ENCODE measurements around the gene LAPTM5.
"Not testable (repeated sequence)": the region's sequence is repeated elsewhere in the genome, so short reads cannot be mapped to it uniquely, and the experiment has no call there.

LAPTM5 gene, protein sequence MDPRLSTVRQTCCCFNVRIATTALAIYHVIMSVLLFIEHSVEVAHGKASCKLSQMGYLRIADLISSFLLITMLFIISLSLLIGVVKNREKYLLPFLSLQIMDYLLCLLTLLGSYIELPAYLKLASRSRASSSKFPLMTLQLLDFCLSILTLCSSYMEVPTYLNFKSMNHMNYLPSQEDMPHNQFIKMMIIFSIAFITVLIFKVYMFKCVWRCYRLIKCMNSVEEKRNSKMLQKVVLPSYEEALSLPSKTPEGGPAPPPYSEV

DNA sequence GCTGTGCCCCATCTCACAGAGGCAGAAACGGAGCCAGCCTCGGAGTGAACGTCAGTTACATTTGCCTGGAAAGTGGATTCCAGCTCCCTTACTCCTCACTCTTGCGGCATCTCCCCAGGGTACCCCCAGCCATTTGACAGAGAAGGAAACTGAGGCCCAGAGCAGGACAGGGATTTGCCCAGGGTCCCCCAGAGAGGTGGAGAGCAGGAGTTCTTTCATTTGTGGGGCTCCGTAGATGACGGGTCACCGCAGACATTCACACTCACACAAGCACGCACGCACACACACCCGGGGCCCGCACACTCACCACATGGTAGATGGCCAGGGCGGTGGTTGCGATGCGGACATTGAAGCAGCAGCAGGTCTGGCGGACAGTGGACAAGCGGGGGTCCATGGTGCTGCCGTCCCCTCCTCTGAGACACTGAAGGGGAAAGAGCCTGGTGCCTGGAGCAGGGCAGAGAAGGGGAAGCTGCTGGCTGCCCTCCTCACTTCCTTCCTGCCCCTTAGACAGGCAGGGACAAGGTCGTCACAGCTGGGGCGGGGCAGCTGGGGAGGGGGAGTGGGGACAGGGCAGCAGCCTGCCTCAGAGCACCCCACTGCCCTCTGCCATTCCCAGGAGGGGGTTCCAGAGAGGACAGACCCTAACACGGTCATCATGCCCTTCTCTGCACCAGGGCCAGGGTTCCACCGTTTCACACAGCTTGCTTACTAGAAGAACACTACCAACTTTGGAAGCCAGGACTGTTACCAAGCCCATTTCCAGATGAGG lies at the start of gene LAPTM5:
Gene LAPTM5, minus strand, starts transcription at position 423 of the 769 bp plus-strand sequence. Its CDS starts 29 bp downstream, at position 394.
- no peak for DNase-seq

DNA sequence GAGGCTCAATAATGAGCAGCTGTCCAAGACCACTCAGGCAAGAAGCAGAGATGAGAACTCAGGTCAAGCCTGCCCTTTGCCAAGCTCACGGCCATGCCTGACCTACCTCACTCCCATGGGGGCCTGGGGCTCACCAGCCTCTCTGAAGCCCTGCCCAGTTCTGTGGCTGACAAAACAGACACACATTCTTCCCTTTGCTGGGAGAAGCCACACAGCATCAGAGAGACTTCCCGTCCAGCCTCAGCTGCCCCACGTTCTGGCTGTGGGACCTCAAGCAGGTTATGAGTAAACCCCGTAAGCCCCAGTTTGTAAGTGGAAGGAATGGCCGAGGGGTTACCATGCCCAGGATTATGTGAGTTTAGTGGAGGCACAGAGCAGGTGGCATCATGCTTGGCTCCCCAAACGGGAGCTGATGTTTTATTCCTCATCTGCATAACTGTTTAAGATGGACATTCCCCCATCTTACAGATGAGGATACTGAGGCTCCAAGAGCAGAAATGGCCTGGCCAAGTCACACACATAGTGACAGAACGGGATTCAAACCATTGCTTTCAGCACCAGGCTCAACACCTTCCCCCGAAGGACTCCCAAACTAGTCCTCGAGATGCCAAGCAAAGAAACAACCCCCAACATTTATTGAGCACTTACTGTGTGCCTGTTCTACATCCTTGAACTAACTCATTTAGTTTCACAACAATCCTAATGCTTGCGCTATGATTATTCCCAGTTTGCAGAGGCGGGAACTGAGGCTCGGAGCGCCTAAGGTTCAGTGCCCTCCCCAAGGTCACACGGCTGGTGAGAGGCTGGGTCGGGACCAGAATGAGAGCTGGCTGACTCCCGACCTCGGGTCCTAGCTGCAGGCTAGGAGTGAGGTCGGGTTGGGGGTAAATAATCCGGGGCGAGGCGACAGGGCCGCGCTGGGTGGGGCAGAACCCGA lies 49.1 kb upstream of the LAPTM5 start:
- no peak for DNase-seq

DNA sequence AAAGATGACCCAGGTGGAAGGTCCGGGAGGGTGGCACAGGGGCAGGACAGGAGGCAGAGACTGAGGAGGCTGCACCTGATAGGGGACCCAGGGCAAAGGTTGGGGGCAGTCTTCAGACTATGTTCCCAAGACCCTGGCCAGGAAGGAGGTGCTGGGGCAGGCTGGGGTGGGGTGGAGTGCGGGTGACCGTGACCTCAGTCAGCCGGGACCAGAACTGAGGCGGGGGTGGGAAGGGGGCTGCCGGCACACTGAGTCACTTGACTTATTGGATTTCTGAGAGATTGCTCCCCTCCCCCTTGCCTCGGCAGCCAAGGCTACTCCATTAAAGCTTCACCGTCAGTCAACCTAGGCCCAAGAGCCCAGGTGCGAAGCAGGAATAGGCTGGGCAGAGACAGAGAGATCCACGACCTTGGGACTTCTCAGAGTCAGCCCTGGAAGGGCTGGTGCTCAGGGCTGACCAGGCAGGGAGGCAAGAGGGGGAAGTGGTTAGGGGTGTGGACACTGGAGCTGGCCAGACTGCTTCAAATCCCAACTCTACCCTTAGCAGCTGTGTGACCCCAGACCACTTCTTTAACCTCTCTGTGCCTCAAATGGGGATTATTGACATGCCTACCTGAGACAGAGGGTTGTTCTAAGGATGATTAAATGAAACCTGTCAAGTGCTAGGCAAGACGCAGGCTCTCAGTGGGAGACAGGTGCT lies 47.9 kb upstream of the LAPTM5 start:
- DNase-seq: no peak

DNA sequence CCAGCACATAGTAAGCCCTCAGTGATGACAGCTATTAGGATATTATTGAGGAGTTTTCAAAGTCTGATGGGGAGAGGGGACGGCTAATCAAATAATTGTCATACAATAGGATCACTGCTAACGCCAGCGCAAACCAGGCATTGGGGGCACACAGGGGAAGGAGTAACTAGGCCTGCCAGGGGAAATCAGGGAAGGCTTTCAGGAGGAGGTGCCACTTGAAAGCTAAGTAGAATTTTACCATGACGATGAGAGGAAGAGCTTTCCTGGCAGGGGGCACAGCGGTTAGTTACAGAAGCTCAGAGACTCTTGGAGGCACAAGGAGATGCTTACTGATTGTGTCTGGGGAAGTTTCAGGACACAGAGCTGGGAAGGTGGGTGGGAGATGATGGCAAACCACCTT lies 47.2 kb upstream of the LAPTM5 start:
- no peak for DNase-seq

DNA sequence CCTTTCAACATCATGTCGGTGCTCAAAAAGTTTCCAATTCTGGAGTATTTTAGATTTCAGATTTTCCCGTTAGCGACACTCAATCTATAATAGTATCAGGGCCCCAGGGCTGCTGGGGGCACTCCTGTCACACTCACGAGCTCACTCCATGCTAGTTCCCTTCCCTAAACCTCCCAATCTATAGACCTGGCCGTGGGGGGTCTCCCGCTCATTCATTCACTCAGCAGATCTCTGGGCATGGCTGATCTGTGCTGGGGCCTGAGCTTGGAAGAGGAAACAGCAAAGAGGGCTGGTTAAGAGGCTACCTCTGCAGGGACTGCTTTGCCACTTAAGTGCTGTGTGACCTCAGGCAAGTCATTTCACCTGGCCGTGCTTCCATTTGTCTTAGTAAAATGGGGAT lies 46.8 kb upstream of the LAPTM5 start:
- DNase-seq: no peak

DNA sequence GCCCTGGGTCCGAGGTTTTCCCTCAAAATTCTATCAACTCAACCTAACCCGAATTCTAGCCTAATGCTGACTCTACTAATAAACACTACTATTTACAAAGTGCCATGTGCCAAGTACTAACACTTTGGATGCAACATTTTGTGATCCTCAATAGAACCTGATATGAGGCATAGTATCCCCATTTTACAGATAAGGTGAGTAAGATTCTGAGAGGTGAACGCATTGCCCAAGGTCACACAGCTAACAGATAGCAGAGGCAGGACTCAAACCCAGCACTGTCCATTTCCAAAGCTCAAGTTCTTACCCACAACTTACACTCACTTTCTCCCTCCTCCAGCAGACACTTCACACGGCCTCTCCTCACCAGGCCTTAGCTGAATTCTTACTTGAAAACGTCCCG lies 46.0 kb upstream of the LAPTM5 start:
- DNase-seq: no peak

DNA sequence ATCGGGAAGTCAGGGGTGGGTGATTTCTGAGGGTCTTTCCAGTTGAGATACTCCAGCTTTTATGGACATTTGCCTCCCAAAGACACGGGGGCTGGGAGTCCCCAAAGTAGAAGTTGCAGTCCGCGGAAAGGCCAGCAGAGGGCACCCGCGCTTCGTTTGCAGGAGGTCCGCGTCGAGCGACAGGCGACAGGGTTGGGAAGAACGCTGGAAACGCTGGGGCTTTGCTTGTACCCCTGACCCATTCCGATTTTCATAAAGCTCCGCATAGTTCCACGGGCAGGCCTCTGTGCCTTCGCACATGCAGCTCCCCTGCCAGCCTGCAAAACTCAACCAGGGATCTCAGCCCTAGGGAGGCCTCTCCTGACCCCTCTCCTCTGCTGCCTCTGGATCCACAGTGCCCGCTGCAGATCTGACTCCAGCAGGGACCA lies 44.2 kb upstream of the LAPTM5 start:
- DNase-seq: peak; percentile 30

DNA sequence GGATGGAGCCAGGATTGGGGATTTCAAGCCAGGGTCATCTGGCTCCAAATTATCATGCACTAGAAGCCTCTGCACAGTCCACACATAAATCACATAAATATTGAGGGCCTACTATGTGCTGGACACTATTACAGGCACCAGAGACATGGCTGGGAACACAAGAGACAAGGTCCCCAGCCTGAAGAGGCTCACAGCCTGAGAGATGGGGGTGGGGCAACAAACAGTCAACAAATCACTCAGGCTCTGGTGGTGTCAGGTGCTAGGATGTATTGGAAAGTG lies 41.6 kb upstream of the LAPTM5 start:
- no peak for DNase-seq

DNA sequence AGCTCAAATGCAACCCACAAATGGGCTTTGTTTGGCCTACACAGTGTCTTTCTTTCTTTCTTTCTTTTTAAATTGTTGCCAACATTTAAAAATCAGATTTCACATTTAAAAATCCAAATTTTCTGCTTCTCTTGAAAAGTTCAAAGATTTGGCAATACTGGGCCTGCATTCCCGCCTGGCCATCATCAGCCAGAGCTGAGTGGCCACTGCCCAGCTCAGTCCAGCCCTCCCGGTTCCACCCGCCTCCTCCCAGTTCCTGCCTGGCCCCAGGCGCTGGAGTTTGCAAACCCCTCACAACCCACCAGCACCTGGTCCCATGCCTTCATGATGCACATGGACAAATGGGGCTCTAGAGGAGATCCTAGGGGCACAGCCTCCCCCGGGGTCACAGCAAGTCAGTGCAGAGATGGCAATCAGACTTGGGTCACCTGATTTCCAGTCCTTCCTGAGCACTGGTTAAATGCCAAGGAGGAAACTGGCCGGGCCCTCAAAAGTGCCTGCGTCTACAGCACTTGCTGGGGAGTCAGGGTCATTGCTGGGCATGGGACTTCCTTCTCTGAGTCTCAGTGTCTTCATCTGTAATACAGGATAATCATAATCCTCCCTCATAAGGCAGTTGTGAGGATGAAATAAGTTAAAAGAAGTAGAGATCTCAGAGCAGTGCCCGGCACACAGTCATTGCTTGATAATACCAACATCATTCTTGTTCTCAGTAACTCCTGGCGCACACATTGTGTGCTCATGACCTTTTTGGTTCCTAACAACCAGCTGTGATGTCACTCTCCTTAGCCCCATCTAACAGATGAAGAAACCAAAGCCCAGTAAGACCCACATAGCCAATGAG lies 41.0 kb upstream of the LAPTM5 start:
- DNase-seq: no peak

DNA sequence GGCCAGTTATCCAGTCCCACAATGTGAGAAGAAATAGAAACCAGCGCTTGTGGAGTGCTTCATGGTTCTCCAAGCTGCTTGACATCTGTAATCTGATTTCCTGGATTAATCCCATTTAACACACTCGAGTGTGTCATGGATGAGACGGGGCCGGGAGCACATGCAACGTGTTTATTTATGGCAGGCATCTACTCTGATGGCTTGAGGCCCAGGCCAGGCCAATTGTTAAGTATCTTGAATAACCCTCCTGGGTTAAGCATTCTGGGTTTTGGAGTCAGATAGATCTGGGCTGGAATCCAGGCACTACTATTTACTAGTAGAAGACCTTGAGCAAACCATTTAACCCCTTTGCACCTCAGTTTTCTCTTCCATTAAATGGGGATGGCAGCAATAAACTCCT lies 37.5 kb upstream of the LAPTM5 start:
- DNase-seq: no peak

DNA sequence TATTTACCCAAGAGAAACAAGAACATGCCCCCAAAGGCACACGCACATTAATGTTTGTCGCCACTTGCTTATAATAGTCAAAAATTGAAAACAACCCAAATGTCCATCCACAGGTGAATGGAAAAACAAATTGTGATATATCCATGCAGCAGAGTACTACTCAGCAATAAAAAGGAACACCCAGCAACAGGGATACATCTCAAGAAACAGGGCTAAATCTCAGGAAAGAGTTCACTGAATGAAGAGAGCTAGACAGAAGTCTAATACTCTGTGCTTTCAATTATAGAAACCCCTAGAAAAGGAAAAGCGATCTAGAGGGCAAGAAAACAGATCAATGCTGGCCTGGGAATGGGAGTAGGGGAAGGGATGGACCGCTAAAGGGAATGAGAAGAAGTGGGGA lies 36.7 kb upstream of the LAPTM5 start:
- DNase-seq: no peak

DNA sequence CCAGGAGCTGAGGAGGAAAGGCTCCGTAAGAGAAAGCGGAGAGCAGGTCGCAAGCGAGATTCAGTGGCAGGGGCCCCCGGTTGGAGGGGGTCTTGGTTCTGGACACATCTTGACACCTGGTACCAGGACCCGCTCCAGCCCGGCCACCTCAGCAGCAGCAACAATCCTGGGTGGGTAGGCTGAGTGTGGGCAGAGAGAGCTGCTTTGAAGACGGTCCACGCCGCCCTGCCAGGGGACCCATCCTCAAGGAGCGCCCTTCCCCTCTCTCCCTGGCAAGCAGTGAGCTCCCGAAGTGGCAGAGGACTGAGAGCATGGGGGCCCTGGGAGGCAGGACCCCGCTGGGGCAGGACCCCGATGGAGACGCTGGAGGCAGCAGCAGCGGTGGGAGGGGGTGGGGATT lies 35.6 kb upstream of the LAPTM5 start:
- DNase-seq: no peak

DNA sequence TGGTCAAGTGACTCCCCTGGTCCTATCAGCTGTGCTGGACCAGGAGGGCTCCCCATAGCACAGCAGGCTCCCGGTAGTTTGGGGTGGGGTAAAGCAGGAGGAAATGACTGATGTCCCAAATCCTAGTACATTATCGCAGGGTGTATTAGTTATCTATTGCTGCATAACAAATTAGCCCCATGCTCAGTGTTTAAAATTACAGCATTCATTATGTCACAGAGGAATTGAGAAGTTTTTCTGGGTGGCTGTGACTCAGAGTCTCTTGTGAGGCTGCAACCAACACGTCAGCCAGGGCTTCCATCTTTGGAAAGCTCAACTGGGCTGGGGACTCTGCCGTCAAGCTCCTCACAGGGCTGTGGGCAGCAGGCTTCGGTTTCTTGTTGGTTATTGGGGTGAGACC lies 34.3 kb upstream of the LAPTM5 start:
- DNase-seq: no peak

DNA sequence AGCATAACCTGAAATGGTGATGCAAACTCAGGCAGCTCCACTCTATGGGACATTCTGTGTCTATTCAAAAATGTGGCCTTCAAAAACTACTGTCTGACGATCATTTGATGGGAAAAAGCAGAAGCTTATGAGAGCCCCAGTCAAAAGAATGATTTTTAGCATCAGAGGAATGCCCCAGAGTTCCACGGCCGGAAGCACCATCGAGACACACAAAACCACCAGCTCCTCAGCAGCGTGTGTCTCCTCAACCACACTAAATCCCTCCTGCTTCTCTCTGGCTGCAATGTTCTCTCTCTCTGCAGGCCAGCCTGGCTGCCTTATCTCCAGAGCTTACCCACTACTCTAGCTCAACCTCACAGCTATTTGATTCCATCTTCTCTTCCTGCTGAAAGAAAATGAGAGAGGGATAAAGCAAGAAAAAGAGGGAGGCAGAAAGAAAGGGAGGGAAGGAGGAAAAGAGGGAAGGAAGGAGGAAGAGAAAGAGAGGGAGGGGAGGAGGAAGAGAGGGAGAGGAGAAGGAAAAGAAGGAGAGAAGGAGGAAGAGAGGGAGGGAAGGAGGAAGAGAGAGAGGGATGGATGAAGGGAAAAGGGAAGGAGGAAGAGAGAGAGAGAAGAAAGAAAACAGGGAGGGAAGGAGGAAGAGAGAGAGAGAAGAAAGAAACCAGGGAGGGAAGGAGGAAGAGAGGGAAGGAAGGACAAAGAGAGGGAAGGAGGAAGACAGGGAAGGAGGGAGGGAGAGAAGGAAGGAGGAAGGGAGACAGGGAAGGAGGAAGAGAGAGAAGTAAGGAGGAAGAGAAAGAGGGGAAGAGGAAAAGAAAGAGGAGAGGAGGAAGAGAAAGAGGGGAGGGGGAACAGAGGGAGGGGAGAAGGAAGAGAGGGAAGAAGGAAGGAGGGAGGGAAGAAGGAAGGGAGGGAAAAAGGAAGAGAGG lies 33.5 kb upstream of the LAPTM5 start:
- DNase-seq: no peak

DNA sequence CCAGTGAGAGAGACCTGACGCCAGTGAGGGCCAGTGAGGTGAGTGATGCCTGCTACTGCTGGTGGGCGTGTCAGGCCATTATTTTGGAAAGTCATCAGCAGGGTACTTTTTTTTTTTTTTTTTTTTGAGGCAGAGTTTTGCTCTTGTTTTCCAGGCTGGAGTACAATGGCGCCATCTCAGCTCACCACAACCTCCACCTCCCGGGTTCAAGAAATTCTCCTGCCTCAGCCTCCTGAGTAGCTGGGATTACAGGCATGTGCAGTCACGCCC lies 32.6 kb upstream of the LAPTM5 start:
- DNase-seq: not testable (repeated sequence)

DNA sequence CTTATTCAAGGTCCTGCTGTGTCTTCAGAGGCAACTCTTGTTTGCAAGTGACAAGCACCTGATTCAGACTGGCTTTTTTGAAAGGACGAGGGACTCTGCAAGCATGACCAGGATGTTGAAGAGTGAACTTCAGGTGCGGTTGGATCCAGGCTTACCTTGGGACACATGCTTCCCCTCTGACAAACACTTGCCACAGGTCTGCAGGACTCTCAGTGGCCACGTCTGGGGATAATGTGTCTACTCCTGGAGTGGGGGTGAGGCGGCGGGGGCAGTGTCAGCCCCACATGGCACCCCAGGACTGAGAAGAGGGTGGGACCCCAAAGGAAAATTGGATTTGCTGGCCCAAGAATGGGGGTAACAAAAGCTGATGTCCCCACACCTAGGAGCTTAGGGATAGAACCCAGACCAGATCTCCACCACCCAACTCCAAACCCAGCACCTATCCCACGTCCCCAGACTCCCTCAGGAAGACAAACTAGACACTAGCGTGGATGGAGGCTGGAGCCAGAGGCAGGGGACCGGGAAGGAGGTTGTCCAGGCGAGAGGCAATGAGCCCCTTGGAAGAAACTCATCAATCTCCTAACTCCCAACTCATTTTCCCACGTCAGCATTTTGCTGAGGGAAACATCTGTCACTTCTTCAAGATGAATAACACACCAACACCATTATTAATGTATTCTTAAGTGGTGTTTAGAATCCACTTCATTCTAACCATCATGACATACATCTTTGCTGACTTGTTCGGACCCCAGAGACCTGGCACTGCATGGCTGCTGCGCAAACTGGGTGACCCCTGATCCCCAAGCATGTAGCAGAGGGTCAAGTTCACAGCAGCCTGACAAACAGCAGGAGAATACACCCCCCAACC lies 32.0 kb upstream of the LAPTM5 start:
- DNase-seq: no peak

DNA sequence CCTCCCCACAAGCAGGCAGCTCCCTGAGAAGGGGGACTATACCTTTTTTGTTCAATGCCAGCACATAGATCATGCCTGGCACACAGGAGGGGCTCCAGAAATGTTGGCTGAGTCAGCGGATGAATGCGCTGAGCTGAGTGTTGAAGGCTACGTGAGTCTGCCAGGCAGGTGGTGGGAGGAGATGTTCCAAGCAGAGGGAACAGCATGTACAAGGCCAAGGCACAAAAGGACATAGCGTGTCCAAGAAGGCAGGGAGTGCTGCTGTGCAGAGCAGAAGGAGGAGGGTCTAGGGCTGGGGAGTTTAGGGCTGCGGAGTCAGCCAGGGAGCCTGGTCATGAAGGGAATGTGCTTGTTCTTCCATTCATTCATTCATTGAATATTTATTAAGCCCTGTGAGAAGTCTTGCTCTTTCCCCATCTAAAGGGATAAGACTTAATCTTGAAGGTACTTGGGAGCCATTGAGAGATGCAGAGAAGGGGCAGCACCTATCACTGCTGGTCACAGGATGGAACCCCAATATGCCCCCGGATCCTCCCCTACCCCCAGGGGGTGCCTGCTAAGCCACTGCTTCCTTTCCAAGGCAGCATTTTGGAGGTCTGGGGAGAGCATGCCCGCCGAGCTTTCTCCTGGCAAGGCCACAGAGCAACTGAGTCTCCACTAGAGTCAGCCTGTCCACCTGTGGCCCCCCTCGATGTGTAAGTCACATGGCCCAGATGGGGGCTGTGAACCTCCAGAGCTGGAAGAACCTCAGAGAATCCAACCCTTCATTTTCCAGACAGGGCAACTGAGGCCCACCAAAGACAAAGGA lies 31.2 kb upstream of the LAPTM5 start:
- no peak for DNase-seq

DNA sequence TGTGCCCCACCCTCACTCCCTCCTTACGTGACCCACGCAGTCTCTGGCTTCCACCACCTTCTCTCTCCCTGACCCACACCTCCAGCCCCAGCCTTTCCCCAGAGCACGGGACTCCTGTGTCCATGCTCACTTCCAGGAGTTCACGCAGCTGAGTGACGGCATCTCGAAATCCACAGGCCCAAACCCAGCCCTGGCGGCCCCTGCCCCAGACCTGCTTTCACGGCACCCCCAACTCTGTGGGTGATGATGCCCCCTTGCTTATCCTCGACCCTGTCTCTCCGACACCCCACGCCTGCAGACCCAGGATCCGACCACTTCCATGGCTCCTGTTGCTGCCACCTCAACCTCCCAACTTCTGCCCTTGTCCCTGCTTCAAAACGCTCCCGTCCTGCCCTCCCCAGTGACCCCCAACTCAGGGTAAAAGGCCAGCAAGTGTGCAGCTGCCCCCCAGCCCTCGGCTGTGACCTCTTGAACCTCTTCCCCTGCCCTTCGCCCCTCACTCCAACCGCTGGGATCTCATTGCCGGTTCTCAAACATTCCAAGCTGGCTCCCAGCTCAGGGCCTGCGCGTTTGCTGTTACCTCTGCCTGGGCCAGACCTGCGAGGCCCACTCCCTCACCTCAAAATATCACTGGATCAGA lies 30.4 kb upstream of the LAPTM5 start:
- no peak for DNase-seq

DNA sequence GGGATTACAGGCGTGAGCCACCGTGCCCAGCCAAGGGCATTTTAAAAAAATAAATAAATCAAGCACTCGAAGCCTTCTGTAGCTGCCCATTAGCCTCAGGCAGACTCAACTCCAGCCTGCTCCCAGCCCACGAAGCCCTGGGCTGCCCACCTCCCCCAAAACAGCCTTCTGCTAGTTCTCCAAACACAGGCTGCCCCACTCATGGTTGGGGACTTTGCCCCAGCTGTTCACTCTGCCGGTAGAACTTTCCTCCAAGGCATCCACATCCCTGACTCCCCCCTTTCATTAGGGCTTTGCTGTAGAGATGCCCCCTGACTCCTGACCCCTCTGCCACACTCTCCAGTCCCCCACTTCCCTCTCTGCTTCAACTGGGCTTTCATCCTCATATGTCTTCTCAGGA lies 29.7 kb upstream of the LAPTM5 start:
- DNase-seq: no peak

Measured in NCI-H510A treated with DMSO at 0.1 percent for 48 hours (cell line).